Stimulated activated CD4-positive, alpha-beta T cell treated with anti-CD3 and anti-CD28 coated beads, TNF-alpha, amount 100 ng/mL, for 48 hours (primary cell): ENCODE results near the gene LAMB1.

Experiments
- DNase-seq, 3 donors: peaks; one replicate each; pipeline ENCODE4 v3.0.0-alpha.2; 2020; ENCODE audit warnings: low read depth in 3 of 3

Gene LAMB1

DNA sequence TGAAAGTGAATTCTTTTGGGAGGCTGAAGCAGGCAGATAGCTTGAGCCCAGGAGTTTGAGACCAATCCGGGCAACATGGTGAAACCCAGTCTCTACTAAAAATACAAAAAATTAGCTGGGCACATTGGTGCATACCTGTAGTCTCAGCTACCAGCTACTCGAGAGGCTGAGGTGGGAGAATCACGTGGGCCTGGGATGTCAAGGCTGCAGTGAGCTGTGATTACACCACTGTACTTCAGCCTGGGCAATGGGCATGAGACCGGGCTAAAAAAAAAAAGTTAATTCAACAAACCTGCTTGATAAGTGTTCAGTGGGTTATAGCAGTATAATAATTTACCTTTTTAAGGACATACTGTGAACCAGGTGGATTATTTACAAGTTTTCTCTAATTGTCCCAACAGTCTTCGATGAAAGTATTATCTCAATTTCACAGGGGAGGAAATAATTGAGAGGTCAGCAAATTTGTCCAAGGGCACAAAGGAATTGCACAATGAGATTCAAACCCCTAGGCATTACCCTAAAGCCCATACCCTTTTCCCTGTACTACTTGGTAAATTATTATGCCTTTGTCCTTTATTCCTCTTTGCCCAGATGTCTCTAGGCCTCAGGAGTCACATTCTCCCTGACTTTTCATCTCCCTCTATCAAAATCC is 125.1 kb downstream of the LAMB1 start:
- no peak for DNase-seq

DNA sequence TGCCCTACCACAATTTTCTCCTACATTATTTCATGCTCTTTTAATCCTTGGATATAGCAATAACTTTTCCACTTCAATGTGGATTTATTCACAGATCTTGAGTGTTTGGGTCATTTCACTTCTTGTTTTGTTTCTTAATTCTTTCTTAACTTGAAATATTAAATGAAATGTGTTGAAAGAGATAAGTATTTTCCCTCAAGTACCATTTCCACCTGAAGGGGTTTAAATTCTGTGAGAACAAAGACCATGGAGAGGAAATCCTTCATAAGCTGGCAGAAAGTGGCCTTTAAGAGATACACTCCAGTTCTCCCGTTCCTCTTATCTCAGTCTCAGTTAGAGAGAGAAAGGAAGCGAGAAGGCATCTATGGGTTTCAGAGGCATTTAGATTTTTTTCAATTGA is 126.0 kb downstream of the LAMB1 start:
- no peak for DNase-seq

DNA sequence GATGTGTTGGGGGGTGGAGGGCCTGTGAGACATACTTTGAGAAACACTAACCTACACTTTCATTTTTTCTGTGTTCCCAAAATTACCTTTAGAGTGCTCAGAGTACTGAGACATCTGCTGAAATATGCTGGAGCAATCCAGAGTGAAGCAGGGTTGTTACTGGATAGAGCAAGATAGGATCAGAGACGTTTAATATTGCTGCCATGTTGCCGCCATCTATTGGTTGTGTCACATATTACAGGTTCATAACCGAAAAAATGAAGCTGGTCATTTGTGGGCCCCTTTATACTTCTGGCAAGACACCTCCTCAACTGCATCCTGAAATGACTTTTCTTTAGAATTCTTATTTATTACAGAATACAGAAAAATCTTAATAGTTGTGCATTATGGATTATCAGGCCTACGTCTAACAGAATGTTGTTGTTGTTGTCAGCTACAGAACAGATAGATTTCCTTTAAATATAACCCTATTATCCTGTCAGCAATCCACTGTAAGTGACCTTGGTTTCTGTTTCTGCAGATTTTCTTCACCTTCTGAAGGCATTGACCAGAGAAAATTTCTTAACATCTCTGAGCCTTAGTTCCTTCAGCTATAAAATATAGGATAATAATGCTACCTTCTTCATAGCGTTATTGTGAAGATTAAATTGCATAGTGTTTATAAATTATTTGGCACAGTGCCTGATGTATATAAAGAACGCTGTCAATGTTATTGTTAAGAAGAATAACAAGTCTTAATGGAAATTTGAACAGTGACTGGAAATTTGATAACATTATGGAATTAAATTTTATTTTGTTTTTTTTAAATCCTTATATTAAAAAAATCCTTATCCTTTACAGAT is 128.1 kb downstream of the LAMB1 start:
- DNase-seq = no peak

DNA sequence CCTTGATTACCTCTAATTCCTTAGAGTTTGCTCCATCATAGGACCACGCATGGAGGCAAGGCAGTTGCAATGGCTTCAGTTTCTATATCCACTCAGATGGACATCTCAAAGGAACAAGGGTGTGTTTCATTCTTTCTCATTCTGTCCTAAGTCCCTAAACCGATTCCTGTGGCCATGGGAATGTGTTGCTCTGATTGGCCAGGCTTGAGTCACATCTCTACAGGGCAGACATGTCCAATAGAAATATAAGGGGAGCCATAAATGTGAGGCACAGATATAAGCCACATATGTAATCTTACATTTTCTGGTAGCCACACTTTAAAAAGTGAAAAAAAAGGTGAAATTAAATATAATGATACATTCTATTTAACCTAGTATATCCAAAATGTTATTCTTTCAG is 128.8 kb downstream of the LAMB1 start:
- no peak for DNase-seq
